Measurements from ENCODE around the gene PTGS1.

Gene PTGS1

DNA sequence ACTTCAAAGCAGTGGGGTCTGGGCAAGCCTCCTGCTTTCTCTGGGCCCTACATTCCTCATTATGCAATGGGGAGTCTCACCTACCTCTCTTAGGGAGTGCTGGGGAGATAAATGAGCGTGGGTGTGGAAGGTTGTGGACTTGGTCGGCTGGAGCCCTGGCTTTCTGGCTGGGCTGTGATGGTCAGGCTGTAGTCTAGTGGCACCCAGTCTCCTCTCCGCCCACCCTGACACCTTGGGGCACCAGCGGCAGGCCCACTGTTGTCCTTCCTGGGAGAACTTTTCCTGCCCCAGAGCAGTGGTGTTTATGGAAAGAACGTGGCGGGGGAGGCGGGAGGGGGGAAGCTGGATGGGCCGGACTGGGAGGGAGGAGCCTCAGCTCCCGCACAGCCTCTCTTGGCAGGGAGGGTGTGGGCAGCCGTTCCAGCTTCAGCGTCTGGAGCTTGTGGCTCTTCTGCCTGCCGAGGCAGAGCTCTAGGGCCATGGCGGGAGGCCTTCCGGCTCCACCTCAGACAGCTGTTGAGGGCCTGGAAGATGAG lies 4.1 kb downstream of the PTGS1 start:
- Histone ChIP-seq H3F3A (ENCODE audit: insufficient read depth) (no peaks in the 10 kb centered on the region), H3K9me3 (ENCODE audit: insufficient read depth, low read length) (peaks cover 8% of the 10 kb centered on the region; the same call in 1 of the 2 replicates), H3K4me2 (ENCODE audit: low read depth, low read length, poor library complexity, severe bottlenecking) (no peak overlapping the region), H3K79me2 (ENCODE audit: insufficient read depth, low read length) (no peaks in the 10 kb centered on the region), H4K20me1 (ENCODE audit: low read depth, low read length) (no peaks in the 10 kb centered on the region), H3K9me2 (replicated peaks; ENCODE audit: insufficient read depth, low read length) (no peaks in the 10 kb centered on the region), H2AFZ (ENCODE audit: low read depth, low read length, severe bottlenecking) (no peak overlapping the region), H3K4me3 (ENCODE audit: insufficient read depth, low read length, poor library complexity, severe bottlenecking) (no peak overlapping the region), H3K9ac (ENCODE audit: low read length) (no peak overlapping the region), H3K36me3 (ENCODE audit: low read length) (no peaks in the 10 kb centered on the region), H3K27me3 (ENCODE audit: low read length) (no peaks in the 10 kb centered on the region), H3K27ac (ENCODE audit: low read depth, low read length) (no peak overlapping the region)
- TF ChIP-seq, protein P1, sequence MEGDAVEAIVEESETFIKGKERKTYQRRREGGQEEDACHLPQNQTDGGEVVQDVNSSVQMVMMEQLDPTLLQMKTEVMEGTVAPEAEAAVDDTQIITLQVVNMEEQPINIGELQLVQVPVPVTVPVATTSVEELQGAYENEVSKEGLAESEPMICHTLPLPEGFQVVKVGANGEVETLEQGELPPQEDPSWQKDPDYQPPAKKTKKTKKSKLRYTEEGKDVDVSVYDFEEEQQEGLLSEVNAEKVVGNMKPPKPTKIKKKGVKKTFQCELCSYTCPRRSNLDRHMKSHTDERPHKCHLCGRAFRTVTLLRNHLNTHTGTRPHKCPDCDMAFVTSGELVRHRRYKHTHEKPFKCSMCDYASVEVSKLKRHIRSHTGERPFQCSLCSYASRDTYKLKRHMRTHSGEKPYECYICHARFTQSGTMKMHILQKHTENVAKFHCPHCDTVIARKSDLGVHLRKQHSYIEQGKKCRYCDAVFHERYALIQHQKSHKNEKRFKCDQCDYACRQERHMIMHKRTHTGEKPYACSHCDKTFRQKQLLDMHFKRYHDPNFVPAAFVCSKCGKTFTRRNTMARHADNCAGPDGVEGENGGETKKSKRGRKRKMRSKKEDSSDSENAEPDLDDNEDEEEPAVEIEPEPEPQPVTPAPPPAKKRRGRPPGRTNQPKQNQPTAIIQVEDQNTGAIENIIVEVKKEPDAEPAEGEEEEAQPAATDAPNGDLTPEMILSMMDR (IDR thresholded peaks at IDR 0.05; ENCODE audit: insufficient read depth, low read length, poor library complexity, severe bottlenecking): no peak
- TF ChIP-seq EZH2phosphoT487 (conservative IDR thresholded peaks at IDR 0.05; ENCODE audit: low read length): no peak

DNA sequence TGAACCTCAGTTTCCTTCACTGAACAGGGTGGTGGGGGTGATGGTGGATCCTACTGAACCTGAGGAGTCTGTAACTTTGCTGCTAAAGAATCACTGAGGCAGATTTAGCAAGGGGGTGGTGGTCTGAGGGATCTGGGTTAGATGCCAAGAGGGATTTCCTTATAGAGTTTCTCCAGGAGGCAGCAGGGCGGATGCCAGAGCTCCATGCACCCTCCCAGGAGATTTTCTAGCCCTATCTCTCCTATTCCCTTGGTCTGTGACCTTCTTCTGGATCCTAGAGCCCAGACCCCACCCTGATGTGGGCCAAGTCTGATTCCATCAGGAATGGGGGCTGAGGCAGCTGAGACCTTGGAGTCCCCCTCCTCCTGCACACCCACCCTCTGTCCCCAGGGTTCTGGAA lies 6.0 kb downstream of the PTGS1 start:
- no peak overlapping the region for H3K9ac ChIP-seq (ENCODE audit: low read length)
- no peaks in the 10 kb centered on the region for H3K79me2 ChIP-seq (ENCODE audit: insufficient read depth, low read length)
- no peak overlapping the region for H2AFZ ChIP-seq (ENCODE audit: low read depth, low read length, severe bottlenecking)
- H3K4me2 ChIP-seq (ENCODE audit: low read depth, low read length, poor library complexity, severe bottlenecking): no peak overlapping the region
- H3K9me2 ChIP-seq (replicated peaks; ENCODE audit: insufficient read depth, low read length): no peaks in the 10 kb centered on the region
- no peaks in the 10 kb centered on the region for H3K36me3 ChIP-seq (ENCODE audit: low read length)
- H4K20me1 ChIP-seq (ENCODE audit: low read depth, low read length): no peaks in the 10 kb centered on the region
- H3F3A ChIP-seq (ENCODE audit: insufficient read depth): no peaks in the 10 kb centered on the region
- H3K9me3 ChIP-seq (ENCODE audit: insufficient read depth, low read length): peaks cover 10% of the 10 kb centered on the region; the same call in 1 of the 2 replicates
- no peak overlapping the region for H3K4me3 ChIP-seq (ENCODE audit: insufficient read depth, low read length, poor library complexity, severe bottlenecking)
- no peaks in the 10 kb centered on the region for H3K27me3 ChIP-seq (ENCODE audit: low read length)
- no peak overlapping the region for H3K27ac ChIP-seq (ENCODE audit: low read depth, low read length)
- no peak for TF ChIP-seq EZH2phosphoT487 (conservative IDR thresholded peaks at IDR 0.05; ENCODE audit: low read length)
- TF ChIP-seq, protein P1 (IDR thresholded peaks at IDR 0.05; ENCODE audit: insufficient read depth, low read length, poor library complexity, severe bottlenecking): no peak

DNA sequence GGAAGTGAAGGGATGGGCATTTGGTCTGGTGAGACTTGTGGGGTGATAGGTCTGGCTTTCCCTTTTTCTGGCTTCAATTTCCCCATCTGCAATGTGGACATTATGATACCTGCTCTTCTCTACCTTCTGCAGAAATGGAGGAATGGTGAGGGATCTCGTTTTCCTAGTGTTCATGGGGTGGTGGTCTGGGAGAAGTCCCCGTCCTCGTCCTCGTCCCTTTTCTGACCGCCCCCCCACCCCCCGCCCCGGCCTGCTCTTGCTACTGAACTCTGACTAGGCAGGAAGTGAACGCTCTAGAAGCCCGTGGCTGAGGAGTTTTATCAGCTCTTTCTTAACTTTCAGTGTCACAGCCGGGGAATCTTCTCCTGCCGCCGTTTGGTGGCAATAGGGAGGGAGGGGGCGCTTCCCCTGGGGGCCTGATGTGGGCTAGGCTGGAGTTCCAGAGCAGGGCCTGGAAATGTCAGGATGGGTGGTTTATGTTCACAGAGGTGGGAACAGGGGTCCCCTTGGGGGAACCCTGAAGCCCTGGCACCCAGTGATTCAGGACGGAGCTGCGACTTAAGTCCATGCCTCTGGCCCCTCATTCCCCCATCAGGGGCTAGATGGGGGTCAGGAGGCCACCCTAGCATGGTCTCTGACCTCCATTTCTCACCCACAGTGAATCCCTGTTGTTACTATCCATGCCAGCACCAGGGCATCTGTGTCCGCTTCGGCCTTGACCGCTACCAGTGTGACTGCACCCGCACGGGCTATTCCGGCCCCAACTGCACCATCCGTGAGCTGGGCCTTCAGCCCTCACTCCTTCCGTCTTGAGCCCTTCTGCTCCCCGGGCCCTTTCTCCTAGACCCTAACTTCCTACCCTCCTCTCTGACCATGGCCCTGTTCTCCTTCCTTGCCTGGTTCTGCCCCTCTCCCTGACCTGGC lies 6.7 kb downstream of the PTGS1 start:
- TF ChIP-seq, protein P1 (IDR thresholded peaks at IDR 0.05; ENCODE audit: insufficient read depth, low read length, poor library complexity, severe bottlenecking): no peak
- TF ChIP-seq EZH2phosphoT487 (conservative IDR thresholded peaks at IDR 0.05; ENCODE audit: low read length): no peak
- H3K27ac ChIP-seq (ENCODE audit: low read depth, low read length): no peak overlapping the region
- H3K79me2 ChIP-seq (ENCODE audit: insufficient read depth, low read length): no peaks in the 10 kb centered on the region
- no peaks in the 10 kb centered on the region for H4K20me1 ChIP-seq (ENCODE audit: low read depth, low read length)
- no peaks in the 10 kb centered on the region for H3F3A ChIP-seq (ENCODE audit: insufficient read depth)
- no peak overlapping the region for H3K9ac ChIP-seq (ENCODE audit: low read length)
- H2AFZ ChIP-seq (ENCODE audit: low read depth, low read length, severe bottlenecking): no peak overlapping the region
- peaks cover 10% of the 10 kb centered on the region; the same call in 1 of the 2 replicates for H3K9me3 ChIP-seq (ENCODE audit: insufficient read depth, low read length)
- no peaks in the 10 kb centered on the region for H3K9me2 ChIP-seq (replicated peaks; ENCODE audit: insufficient read depth, low read length)
- H3K4me3 ChIP-seq (ENCODE audit: insufficient read depth, low read length, poor library complexity, severe bottlenecking): no peak overlapping the region
- H3K36me3 ChIP-seq (ENCODE audit: low read length): no peaks in the 10 kb centered on the region
- H3K27me3 ChIP-seq (ENCODE audit: low read length): no peaks in the 10 kb centered on the region
- H3K4me2 ChIP-seq (ENCODE audit: low read depth, low read length, poor library complexity, severe bottlenecking): no peak overlapping the region

Measured in SU-DHL-6 (cell line).